Right atrium auricular region (tissue), 2 donors: ENCODE results near the gene KAZN. TPM values are rescaled to one million over a fixed set of nuclear protein-coding genes. Genes with fewer than 3 reads are reported as not detected.
A peak's percentile ranks its signal among the peaks of the same experiment; 100 is the strongest.

Experiments used
- DNase-seq: peaks from one replicate; pipeline ENCODE4 v3.0.0-alpha.2; 2019; ENCODE audit warnings: low spot score
- H3K27ac ChIP-seq, 2 donors: fragments of 200-600 bp; sonication (generic); 1 replicate in 1 of 2; 2 replicates in 1 of 2; pipeline ENCODE4 v1.5.1; 2016 to 2019
- H3K27me3 ChIP-seq, 2 donors: fragments of 200-600 bp; sonication (generic); one replicate each; pipeline versions ENCODE4 v1.5.1 to v1.6.0; 2017 to 2019
- H3K36me3 ChIP-seq: fragments of 200-600 bp; sonication (generic); one replicate; pipeline ENCODE4 v1.5.1; 2016
- H3K4me1 ChIP-seq, 2 donors: fragments of 200-600 bp; sonication (generic); one replicate each; pipeline versions ENCODE4 v1.5.1 to v1.6.0; 2017 to 2019
- H3K4me3 ChIP-seq, 2 donors: fragments of 200-600 bp; sonication (generic); 1 replicate in 1 of 2; 2 replicates in 1 of 2; pipeline ENCODE4 v1.5.1; 2017 to 2019; ENCODE audit warnings: mild to moderate bottlenecking in 1 of 2, moderate library complexity in 1 of 2
- H3K9me3 ChIP-seq, 2 donors: fragments of 200-600 bp; sonication (generic); one replicate each; pipeline ENCODE4 v1.5.1; 2019
- total RNA-seq, 2 donors: library from RNA; depleted of rRNA; stranded (reverse); fragments of >200 nt; gene quantifications; one replicate each; pipeline ENCODE4 v1.1.0, GENCODE V29; 2016
- TF ChIP-seq, protein P1 (sequence below), 2 donors: fragments of 200-600 bp; sonication (generic); IDR thresholded peaks; one replicate each; pipeline ENCODE4 v1.5.1; 2019; ENCODE audit warnings: antibody characterized with exemption in 2 of 2

The KAZN gene
- total RNA-seq, 2 donors from 2014 or later = 3.9 to 6.8 TPM

DNA sequence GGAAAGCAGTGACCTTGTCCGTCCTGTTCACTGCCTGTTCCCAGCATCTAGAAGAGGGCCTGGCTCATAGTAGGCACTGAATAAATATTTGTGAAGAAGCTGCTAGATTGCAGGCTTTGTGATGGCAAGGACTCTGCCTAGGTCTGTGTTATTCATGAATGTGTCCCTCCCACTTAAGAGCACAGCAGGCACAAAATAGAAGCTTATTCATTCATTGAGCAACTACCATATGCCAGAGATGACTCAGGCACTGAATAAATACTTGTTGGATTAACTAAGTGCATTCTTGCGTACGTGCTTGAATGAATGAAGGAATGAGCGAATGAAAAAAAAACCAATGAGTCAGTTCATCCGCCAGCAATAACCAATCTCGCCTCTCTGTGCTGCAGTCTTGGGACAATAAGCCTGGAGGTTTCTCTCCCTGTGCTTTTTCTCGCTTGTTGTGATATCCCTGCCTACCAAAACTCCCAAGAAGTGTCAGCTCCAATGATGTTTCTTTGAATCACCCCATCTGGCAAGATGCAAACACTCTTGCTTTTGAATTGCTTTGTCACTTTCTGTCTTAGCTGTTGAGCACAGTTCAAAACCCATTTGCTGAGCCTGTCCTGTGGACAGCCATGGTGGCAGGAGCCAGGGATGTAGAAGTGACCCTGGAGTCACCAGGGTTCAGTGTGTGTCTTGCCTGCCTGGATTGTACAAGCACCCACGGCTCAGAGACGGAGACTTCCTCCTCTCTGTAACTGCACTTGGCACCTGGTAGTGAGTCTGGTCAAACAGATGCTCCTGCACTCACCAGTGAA lies 143.9 kb downstream of the KAZN start:
- Histone ChIP-seq H3K4me3 (no peak overlapping the region), H3K27ac (no peak overlapping the region), H3K9me3 (no peaks in the 10 kb centered on the region), H3K4me1 (no peaks in the 10 kb centered on the region), H3K36me3 (no peaks in the 10 kb centered on the region), H3K27me3 (no peaks in the 10 kb centered on the region)
- TF ChIP-seq, protein P1, sequence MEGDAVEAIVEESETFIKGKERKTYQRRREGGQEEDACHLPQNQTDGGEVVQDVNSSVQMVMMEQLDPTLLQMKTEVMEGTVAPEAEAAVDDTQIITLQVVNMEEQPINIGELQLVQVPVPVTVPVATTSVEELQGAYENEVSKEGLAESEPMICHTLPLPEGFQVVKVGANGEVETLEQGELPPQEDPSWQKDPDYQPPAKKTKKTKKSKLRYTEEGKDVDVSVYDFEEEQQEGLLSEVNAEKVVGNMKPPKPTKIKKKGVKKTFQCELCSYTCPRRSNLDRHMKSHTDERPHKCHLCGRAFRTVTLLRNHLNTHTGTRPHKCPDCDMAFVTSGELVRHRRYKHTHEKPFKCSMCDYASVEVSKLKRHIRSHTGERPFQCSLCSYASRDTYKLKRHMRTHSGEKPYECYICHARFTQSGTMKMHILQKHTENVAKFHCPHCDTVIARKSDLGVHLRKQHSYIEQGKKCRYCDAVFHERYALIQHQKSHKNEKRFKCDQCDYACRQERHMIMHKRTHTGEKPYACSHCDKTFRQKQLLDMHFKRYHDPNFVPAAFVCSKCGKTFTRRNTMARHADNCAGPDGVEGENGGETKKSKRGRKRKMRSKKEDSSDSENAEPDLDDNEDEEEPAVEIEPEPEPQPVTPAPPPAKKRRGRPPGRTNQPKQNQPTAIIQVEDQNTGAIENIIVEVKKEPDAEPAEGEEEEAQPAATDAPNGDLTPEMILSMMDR (IDR thresholded peaks at IDR 0.05) = no peak
- peak; percentile 59 for DNase-seq

DNA sequence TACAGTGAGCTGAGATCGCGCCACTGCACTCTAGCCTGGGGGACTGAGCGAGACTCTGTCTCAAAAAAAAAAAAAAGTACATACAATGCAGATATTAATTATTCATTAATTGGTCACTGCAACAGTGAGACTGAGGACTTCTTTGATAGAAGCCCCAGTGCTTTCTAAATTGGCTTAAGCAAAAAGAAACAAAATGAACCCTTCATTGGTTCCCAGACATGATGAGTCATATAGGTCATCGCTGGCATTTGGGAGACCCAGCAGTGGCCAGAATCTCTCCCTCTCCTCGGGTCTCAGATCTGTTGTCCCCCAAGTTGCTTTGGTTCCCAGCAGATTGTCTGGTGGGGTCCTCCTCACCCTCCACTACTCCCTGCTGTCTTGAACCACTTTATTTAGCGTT lies 144.9 kb downstream of the KAZN start:
- Histone ChIP-seq H3K27ac (no peak overlapping the region), H3K9me3 (no peaks in the 10 kb centered on the region), H3K36me3 (no peaks in the 10 kb centered on the region), H3K27me3 (no peaks in the 10 kb centered on the region), H3K4me3 (no peak overlapping the region), H3K4me1 (no peaks in the 10 kb centered on the region)
- DNase-seq = no peak
- TF ChIP-seq, protein P1 (IDR thresholded peaks at IDR 0.05) = no peak

DNA sequence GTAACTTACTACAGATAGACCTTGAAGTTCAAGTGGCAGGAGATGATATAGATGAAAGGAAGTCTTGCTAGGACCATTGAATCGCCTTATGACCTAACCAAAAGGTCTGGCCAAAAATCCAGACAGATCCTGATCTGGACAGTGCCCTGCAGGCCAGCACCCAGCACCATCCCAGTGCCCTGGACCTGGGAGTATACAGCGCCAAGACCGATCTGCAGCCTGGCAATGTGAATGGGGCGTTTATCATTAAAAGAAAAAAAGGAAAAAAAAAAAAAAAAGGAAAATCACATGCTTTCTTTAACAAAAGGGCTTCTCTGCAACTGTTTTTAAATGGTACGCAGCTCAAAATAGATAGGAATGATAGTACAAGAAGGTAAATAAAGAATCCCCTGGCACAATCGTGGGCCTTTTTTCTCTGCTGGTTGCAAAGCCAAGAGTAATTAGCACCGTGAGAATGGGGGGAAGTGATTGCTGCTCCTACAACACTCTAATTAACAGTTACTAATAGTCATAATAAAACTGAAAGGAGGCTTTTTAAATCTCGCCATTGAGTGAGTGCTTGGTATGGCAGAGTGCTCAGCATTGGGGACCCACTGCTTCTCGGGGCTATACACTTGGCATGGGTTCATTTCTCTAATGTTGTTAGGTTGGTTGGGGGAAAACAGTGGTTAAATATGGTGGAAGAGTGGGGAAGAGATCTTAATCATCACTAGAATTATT lies 146.7 kb downstream of the KAZN start:
- no peak for DNase-seq
- no peaks in the 10 kb centered on the region for H3K4me1 ChIP-seq
- no peaks in the 10 kb centered on the region for H3K27me3 ChIP-seq
- H3K4me3 ChIP-seq = no peak overlapping the region
- no peak overlapping the region for H3K27ac ChIP-seq
- H3K36me3 ChIP-seq = no peaks in the 10 kb centered on the region
- TF ChIP-seq, protein P1 (IDR thresholded peaks at IDR 0.05) = no peak
- H3K9me3 ChIP-seq = no peaks in the 10 kb centered on the region

DNA sequence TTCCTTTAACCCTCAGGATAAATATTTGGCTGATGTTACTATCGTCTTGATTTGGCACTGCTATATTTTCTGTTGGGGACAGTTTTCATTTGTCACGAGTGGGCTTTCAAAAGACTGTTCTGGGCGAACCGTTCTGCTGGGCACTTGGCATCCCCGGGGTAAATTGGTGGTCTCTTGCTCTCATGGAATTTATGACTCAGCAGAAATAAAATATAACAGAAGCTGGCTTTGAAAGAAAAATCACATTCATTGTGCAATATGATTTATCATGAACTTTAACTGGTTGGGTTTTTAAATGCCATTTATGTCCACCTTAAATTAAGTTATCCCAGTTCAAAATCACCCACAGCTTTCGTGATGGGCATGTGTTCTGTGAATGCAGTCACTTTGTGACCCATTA lies 147.3 kb downstream of the KAZN start:
- no peak overlapping the region for H3K27ac ChIP-seq
- no peak overlapping the region for H3K4me3 ChIP-seq
- H3K27me3 ChIP-seq = no peaks in the 10 kb centered on the region
- no peaks in the 10 kb centered on the region for H3K9me3 ChIP-seq
- TF ChIP-seq, protein P1 (IDR thresholded peaks at IDR 0.05) = no peak
- no peaks in the 10 kb centered on the region for H3K36me3 ChIP-seq
- no peak for DNase-seq
- H3K4me1 ChIP-seq = no peaks in the 10 kb centered on the region

DNA sequence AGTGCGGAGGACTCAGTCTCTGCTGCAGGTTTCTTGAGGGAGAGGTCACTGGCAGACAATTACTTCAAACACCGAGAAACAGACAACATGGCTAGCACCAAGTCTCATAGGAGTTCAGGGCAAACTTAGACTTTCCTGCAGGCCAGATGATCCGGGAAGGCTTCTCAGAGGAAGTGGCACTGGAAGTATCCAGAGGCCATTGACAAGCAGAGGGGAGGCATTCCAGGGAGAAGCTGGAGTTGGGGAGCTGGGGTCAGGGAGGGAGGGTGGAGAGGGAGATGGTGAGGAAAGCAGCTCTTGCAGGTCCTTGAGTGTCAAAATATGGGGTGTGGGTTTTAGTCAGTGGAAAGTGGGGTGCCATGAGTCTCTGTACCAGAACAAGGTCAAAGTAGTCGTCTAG lies 147.9 kb downstream of the KAZN start:
- Histone ChIP-seq H3K4me3 (no peak overlapping the region), H3K27me3 (no peaks in the 10 kb centered on the region), H3K36me3 (no peaks in the 10 kb centered on the region), H3K4me1 (no peaks in the 10 kb centered on the region), H3K9me3 (no peaks in the 10 kb centered on the region), H3K27ac (no peak overlapping the region)
- DNase-seq = no peak
- TF ChIP-seq, protein P1 (IDR thresholded peaks at IDR 0.05) = no peak
